Neural cell (in vitro differentiated cells): Measurements from ENCODE around the gene FGF14.

Experiments used
- CTCF ChIP-seq: fragments of 450-650 bp; IDR thresholded peaks from 2 replicates; pipeline ENCODE4 v1.5.1; 2014; ENCODE audit warnings: antibody characterized with exemption, mild to moderate bottlenecking, moderate library complexity; ENCODE audit not compliant: poor library complexity, severe bottlenecking
- EP300 ChIP-seq: fragments of 450-650 bp; conservative IDR thresholded peaks from 2 replicates; pipeline ENCODE4 v1.6.1; 2014; ENCODE audit warnings: antibody characterized with exemption, mild to moderate bottlenecking, moderate library complexity; ENCODE audit not compliant: poor library complexity, severe bottlenecking
- EZH2 ChIP-seq: fragments of 200-600, 300-800 bp; shearing (Covaris generic), sonication (generic); IDR thresholded peaks from 2 replicates; pipeline ENCODE4 v1.6.1; 2014; ENCODE audit warnings: antibody characterized with exemption, low read length, borderline replicate concordance, mild to moderate bottlenecking; ENCODE audit not compliant: insufficient read depth, poor library complexity, severe bottlenecking

GRCh38 chr13:102276404-102276803 lies 125.4 kb downstream of the FGF14 start:
- TF ChIP-seq EZH2 (no peak), CTCF (no peak), EP300 (no peak)
